Peyer's patch (tissue), 4 donors: ENCODE results near the gene KYNU.

Experiments used
- CTCF ChIP-seq, 6 experiments: fragments of 450-650 bp in 4 of 6; fragments of 200-600 bp in 2 of 6; sonication (generic) in 1 of 6; IDR thresholded peaks; one replicate each; pipeline ENCODE4 v1.5.1; 2017 to 2019; ENCODE audit warnings: antibody characterized with exemption in 6 of 6, mild to moderate bottlenecking in 3 of 6, moderate library complexity in 1 of 6
- POLR2A ChIP-seq, 2 donors: fragments of 450-650 bp; IDR thresholded peaks; one replicate each; pipeline ENCODE4 v1.5.1; 2017; ENCODE audit warnings: antibody characterized with exemption in 2 of 2, mild to moderate bottlenecking in 2 of 2, moderate library complexity in 2 of 2

- no peak for TF ChIP-seq CTCF (IDR thresholded peaks at IDR 0.05)
- TF ChIP-seq POLR2A (IDR thresholded peaks at IDR 0.05) = no peak
These were observed 77.0 kb downstream of the KYNU start for GRCh38 chr2:142954493-142954892.
